GM18505 (cell line): ENCODE measurements around the gene LHFPL3.

Source experiments
- ATAC-seq: cut with Tn5 transposase; IDR thresholded peaks from one replicate; pipeline ENCODE4 v1.9.1; 2021; ENCODE audit not compliant: unreplicated experiment
- POLR2A ChIP-seq: IDR thresholded peaks from 4 replicates; pipeline ENCODE4 v1.6.1; 2011; ENCODE audit warnings: borderline replicate concordance; ENCODE audit not compliant: insufficient read depth, insufficient read length; ENCODE audit errors: extremely low read depth

Gene LHFPL3

DNA sequence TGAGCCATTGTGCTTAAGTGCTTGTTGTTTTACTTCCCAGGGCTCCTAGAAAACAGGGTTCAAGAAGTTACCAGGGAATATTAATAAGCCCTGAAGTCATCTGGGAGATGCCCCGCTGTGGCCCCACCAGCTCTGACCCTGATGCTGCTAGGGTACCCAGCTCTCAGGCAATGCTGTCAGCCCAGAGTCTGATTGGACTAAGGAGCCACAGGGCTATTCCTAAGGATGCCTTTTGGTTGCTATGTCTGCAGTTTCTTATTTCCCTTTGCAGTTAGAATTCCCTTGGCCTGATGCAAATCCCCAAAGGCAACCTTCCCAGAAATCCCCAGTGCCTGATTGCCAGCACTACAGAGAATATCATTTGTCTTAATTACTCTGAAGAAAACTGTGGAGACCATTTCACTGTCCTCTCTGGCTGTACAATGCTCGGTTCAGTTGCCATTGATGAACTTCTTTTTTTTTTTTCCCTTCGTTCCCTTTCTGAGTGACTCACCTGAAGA lies 448.9 kb downstream of the LHFPL3 start:
- TF ChIP-seq POLR2A: no peak
- ATAC-seq: no peak

DNA sequence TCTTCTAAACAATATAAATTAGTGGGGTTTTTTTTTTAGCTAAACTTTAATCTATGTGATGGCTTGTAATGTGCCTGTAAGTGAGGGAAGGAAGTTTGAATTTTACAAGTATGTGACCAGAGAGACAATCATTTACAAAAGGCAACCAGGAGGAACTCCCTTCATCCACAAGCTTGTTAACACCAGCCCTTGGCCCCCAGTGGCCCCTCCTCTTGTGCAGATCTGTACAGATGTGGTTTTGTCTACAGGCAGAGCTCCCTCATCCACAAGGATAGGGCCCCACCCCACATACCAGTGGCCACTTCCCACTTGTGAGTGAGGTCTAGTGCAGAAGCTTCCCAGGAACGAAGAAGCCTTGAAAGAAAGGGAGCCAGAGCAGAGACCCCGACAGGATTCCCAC lies 451.5 kb downstream of the LHFPL3 start:
- no peak for TF ChIP-seq POLR2A
- ATAC-seq: no peak

DNA sequence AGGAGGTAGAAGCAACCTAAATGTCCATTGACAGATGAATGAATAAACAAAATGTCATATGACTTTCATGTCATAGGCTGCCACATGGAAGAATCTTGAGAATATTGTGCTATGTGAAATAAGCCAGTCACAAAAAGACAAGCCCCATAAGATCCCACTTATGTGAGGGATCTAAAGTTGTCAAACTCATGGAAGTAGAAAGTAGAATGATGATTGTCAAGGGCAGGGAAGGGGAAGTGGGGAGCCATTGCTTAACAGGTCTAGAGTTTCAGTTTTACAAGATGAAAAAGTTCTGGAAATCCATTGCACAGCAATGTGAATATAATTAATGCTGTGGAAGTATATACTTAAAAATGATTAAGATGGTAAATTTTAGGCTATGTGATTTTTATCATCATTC lies 456.3 kb downstream of the LHFPL3 start:
- TF ChIP-seq POLR2A: no peak
- no peak for ATAC-seq

- ATAC-seq: no peak
- no peak for TF ChIP-seq POLR2A
These were observed 461.4 kb downstream of the LHFPL3 start for GRCh38 chr7:104789780-104790179.

- no peak for ATAC-seq
These were observed 462.0 kb downstream of the LHFPL3 start for GRCh38 chr7:104790440-104790839.

GRCh38 chr7:104791080-104791479 lies 462.7 kb downstream of the LHFPL3 start:
- no peak for ATAC-seq
- TF ChIP-seq POLR2A: no peak

More at GRCh38 chr7:104790440-104790839, 462.0 kb downstream of the LHFPL3 start:
- TF ChIP-seq POLR2A: no peak

DNA sequence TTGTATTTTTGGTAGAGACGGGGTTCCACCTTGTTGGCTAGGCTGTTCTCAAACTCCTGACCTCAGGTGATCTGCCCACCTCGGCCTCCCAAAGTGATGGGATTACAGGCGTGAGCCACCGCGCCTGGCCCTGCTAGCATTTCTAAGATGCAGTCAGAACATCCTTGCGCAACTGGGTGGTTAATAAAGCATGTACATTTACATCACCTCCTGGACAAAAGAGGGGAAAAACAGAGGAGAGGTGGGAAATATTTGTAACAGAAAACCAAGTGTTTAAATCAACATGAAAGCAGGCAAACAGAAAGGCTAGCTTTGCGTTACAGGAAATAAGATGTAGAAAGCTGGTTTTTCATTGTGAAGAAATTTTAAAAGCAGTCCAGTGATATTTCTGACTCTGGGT lies 464.7 kb downstream of the LHFPL3 start:
- no peak for TF ChIP-seq POLR2A
- ATAC-seq: no peak

GRCh38 chr7:104794154-104794553 lies 465.8 kb downstream of the LHFPL3 start:
- TF ChIP-seq POLR2A: no peak
- no peak for ATAC-seq

DNA sequence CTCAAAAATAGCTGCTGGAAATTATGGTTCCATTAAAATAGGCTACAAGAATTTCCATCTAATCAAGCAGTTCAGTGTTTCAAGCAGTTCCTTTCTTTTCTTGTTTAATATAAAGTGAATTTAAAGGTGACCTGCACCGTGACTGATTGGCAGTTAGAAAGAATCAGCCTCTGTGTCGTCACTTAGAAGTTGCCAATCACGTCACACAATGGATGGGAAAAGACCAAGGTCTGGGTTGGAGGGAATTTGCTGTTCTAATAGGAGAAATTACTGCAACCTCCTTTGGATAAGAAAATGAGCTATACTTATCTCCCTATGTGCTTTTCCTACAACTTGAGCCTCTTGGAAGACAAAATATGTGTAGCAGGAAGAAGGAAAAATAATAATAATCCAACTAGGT lies 466.2 kb downstream of the LHFPL3 start:
- ATAC-seq: no peak
- TF ChIP-seq POLR2A: no peak

DNA sequence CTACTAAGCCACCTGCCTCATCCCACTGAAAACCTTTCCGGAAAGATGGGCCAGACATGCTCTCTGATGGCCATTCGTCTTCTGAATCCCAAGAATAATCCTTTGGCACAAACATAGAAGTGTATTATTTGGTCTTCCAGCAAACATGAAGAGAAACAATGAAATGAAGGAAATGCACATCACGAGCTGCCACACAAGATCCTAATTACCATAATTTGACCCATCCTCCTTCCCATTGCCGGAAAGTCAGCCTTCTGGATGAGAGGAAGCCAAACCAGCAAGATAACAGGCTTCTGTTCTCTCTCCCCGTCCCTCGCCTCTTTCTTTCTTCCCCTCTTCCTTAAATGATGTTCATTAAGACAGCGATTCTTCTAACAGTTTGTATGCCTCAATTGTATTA lies 466.7 kb downstream of the LHFPL3 start:
- no peak for ATAC-seq
- no peak for TF ChIP-seq POLR2A

DNA sequence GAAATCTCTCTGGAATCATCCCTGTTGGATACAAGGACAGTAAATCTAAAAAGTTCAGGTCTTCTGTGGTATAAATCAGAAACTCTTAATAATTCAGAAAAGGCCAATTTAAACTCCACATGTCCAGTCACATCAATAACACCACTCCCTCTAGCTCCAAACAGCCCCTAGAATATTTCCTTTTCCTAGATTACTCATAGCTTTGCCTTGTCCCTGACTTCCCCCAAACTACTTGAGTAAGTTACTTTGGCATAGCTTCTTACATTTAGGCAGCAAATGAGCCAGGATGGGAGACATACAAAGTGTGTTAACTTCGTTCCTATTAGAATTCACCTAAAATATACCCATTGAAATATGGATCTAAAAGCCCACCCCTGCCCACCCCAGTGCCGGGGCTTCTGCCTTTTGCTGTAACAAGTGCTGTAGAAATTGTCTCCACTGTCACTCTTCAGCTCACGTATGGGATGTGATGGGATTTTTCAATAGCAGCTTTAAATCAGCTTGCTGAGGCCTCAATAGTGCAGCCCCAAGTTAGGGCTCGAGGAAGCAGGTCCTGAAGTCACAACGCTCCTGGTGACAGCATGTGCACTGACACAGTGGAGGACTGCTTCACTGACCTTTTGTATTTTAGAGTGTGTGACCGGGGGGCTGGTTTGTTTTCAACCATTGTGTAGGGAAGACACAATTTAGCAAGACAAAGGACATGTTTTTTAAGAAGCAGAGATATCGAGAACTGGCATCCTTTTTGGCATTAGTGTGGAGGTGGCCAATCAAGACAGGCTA lies 467.4 kb downstream of the LHFPL3 start:
- ATAC-seq: no peak
- no peak for TF ChIP-seq POLR2A

DNA sequence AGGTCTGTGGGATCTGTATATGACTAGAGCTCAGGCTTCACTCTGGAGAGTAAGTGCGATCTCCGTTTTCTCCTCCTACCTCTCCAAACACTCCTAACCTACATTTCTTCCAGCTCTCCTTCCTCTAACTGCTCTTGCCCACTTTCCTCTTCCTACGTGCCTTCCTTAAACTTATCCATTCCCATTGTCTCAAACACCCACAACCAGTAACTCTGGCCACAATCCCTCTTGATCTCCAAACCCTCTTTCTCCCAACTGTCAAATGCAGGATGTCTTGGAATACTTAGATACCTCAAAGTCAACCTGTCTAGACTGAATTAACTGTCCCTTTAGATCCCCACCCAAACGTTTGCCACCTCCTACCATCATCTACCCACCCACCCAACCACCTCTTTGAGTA lies 471.9 kb downstream of the LHFPL3 start:
- TF ChIP-seq POLR2A: no peak
- ATAC-seq: no peak

- no peak for ATAC-seq
- TF ChIP-seq POLR2A: no peak
These were observed 472.6 kb downstream of the LHFPL3 start for GRCh38 chr7:104801022-104801421.

GRCh38 chr7:104803931-104804330 lies 475.5 kb downstream of the LHFPL3 start:
- TF ChIP-seq POLR2A: no peak
- ATAC-seq: no peak
